Non-pigmented ciliary epithelial cell (primary cell): Measurements from ENCODE around the gene ROPN1.
"Not testable (repeated sequence)": the region's sequence is repeated elsewhere in the genome, so short reads cannot be mapped to it uniquely, and the experiment has no call there.

Source experiments
- DNase-seq: peaks from one replicate; pipeline ENCODE4 v3.0.0-alpha.2; 2010; ENCODE audit warnings: low read depth

The ROPN1 gene

GRCh38 chr3:123997543-123997942 is 5.6 kb upstream of the ROPN1 start:
- no peak for DNase-seq

GRCh38 chr3:123993818-123994217 is 1.9 kb upstream of the ROPN1 start:
- DNase-seq, result no peak

DNA sequence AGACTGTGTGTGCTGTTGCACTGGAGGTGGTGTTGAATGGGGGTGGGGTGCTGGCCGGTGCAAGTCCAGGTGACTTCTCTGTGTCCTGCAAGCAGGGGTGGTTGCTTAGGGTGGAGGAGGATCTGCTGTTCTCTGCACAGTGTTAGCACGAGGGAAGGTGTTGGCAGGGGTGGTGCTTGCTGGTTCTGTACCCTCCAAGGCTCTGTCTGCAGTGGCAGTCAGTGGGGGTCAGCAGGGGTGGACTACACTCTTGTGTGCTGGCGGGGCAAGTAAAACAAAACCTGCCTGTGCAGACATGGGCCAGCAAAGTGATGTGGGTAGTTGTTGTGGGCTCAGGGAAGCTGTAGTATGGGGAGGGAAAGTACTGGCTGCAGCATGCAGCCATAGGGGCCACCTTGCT is 5.5 kb downstream of the ROPN1 start:
- no peak for DNase-seq

GRCh38 chr3:123984957-123985356 is 7.0 kb downstream of the ROPN1 start:
- no peak for DNase-seq

DNA sequence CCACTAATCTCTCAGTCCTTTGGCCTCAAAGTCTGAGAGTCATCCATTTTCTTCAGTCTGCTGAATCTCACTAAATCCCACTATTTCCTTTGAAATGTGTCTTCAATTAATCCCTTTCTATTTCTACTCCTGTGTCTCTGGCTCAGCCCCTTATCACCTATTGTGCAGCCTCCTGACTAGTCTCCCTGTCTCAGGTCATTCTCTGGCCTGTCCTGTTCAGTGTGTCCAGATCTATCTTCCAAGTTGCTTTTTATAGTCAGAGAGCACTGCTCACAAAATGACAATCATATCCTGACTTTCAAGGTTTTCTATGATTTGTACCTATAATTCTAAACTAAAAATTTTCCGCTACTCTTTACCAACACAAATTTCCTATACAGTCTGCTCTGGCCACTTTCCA is 7.6 kb downstream of the ROPN1 start:
- no peak for DNase-seq

DNA sequence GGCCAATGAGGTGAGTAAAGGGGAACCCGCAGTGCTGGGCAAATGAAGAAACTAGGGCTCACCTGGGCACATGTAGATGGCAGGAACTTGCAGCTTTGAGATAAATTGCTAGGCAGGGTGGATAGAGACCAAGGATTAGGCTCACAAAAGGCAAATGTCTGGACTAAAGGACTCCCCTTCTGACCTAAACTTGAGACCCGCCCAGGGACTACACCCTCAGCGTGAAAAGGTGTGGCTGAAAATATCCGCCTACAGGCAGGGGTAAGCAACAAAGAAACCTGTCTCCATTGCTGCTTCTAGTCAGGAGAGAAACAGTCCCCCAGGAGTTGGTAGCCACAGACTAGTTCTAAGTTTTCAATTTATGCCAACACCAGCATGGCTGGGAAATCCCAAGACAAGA is 10.6 kb downstream of the ROPN1 start:
- DNase-seq, result not testable (repeated sequence)

DNA sequence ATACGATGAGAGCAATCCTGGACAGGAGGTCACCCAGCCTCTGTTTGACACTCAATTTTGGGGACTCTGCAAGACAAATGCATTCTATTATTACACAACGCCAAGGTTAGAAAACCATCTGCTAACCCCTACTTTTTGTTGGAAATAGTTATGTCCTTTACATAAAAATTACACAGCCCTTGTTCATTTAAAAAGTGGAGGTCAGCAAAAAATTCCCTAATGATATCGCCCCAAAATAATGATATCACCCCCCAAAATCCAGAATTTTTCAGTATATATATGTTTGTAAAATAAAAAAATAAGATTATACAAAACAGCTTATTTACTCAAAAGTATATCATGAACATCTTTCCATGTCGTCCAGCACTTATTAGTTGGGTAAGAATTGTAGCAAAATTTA is 11.4 kb downstream of the ROPN1 start:
- DNase-seq, result no peak

- not testable (repeated sequence) for DNase-seq
Observed at GRCh38 chr3:123979525-123980501, 12.1 kb downstream of the ROPN1 start.

DNA sequence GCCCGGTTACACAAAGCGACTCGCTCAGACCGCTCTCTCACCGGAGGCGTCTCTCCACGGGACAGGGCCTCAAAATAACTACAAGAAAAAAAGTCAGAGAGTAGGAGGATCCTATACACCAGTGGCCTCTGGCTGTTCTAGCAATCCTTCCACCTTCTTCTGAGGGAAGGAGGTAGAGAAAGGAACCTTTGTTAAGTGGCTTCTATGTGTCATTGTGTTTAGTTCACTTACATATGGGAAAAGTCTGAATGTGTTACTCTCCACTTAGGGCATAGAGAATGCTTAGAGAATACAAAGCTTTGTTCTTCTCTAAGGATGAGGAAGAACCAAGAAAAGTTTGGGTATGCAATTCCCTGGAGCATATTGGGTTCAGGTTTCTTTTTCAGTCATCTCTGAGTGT is 15.0 kb downstream of the ROPN1 start:
- DNase-seq, result not testable (repeated sequence)

DNA sequence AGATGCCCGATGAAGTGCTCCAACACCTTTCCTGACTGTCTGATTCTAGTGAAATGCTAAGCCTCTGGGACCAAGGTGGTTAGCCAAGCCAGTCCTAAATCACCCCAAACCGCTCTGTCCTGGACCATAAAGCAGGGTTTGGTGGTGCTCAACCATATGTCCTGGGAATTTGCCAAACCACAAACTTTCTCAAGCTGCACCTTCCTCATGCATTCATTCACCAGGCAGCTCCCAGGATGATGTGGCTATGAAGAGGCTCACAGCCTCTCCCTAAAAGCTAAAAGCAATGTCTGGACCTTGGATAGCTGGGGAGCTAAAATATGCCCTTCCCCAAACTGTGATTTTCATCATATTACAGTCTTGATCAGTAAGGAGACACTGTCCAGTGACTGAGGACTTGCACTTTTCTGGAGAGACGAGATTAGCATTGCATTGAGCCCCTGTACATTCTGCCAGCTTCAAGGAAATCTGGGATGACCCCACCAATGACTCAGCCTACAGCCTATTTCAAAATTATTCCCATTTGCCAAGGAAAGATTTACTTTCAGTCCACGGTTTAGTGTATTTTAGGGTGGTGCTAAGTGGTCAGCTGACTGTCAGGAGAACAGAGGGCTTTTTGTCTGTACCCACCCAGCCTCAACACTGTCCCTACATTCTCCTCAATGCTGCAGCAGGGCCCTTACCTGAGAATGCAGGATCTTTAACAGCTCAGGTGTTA is 15.6 kb downstream of the ROPN1 start:
- DNase-seq, result not testable (repeated sequence)

GRCh38 chr3:123975030-123975429 is 16.9 kb downstream of the ROPN1 start:
- not testable (repeated sequence) for DNase-seq

GRCh38 chr3:123971406-123971805 is 20.5 kb downstream of the ROPN1 start:
- DNase-seq, result no peak

- DNase-seq, result not testable (repeated sequence)
Observed at GRCh38 chr3:123967260-123967659, 24.7 kb downstream of the ROPN1 start.

DNA sequence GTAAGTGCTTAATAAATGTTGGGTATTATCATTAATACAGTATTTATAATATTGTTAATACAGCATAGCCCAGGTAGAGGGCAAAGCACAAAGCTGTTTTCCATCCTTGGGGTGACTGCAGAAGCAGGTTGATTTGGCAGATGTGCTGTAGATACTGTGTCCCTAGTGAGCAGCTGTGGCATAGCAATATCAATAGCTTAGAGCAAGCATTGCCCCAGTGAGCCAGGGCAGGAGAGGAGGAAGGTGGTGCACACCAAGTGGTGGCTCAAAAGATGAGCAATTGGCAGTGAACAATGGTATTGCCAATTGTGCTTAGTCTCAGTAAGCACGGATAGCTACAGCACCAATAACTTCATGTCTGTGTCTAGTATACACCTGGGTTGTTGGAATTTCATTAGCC is 25.1 kb downstream of the ROPN1 start:
- DNase-seq, result not testable (repeated sequence)

DNA sequence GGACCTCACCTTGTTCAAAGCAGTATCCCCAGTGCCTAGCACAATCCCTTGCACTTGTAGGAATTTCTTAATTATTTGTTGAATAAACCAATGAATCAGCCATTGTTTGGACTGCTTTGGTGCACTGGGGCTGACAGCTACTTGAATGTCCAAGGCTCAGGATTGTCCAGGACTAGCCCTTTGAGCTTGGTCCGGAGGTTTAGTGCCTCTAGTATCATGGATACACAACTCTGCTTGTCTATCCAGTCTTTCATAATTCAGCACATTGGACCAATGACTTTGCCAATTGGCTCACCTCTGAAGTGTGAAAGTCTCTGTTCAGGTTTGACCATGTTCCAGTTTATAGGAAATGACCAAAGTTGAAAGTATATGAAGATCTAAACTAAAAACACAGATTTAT is 27.1 kb downstream of the ROPN1 start:
- DNase-seq, result not testable (repeated sequence)

- no peak for DNase-seq
Observed at GRCh38 chr3:123961508-123961856, 30.4 kb downstream of the ROPN1 start.

DNA sequence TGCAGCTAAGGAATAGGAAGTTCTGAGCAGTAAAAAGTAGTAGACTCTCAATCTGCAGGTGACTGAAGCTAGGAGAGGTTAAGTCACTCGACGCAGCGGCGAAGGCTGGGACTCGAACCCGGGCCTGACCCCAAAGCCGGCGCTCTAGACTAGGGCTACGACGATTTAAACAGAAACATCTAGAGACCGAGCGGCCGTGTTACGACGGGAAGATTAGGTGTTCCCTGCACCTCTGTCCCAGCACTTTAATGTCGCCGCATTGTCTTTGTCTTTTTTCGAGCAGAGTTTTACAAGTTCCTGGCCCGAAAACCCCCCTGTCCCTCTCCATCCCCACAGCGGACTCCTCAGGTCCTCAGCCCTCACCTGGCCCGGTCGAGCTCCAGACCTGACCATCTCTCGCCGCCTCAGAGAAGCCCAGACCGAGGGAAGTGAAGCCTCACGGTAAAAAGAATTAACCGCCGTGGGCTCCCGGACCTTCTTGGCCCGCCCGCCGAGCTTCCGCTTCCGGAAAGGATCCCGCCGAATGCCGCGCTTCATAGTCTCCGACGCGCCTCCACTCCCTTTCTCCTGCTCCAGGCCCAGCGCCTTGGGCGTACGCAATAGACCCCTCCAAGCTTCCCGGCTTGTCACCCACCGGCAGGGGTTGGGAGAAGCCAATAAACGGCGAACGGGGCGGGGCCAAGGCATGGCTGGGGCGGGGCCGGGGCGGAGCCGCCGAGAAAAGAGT is 31.0 kb downstream of the ROPN1 start, which contains the start of gene CCDC14:
CCDC14 (minus strand) TSS at position 449 of the 727 bp plus-strand sequence; CDS start at position 393, 56 bp downstream.
- peak; percentile 83 for DNase-seq

GRCh38 chr3:123953735-123954134 is 38.2 kb downstream of the ROPN1 start:
- DNase-seq, result no peak

DNA sequence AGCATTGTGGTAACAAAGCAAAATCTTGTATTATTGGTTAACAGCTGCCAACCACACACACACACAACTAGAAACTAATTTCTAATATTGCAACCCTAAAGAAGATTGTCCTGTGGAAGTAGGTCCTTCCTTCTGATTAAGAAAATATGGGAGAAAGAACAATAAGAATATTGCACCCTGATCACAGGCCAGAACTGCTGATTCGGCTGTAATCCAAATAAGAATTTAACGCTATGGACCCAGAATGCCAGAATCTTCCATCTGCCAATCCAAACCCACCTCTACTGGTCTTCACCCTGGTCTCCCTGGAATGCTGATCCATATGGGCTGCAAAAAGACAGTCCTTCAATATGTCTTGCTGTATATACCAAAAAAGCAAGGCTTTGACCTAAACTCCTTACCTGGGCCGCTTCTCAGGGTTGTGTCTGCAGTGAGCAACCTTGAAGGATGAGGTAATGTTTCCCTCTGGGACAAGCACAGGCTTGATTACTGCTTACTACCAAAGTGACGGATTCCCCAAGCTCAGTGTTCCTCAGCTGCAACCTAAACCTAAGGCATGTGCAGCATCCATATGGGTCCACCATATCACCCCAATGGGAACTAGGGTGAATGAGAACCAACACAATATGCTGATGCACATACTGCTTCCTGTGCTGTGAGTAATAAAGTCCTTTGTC is 38.9 kb downstream of the ROPN1 start:
- no peak for DNase-seq

- DNase-seq, result no peak
Observed at GRCh38 chr3:123951522-123952447, 40.1 kb downstream of the ROPN1 start.

DNA sequence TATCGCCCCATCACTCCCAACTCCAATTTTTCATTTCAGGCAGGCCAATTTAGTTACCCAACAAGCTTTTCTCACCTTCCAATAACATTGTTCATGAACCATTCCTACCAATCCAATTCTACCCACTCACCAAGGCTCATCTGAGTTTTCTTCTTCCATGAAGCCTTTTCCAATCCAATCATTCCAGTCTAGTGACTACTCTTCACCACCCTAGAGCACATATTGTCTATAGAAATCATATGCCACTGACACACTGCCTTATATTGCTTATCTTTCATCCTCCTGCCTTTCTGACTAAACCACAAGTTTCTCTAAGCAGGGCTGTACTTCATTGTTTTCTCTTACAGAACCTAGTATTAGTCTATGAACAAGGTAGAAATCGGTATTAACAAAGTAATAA is 42.3 kb downstream of the ROPN1 start:
- DNase-seq, result peak; percentile 71
